Uterus (tissue), 4 donors: ENCODE measurements around the gene GRIN2D. TPM values are rescaled to one million over a fixed set of nuclear protein-coding genes. Genes with fewer than 3 reads are reported as not detected.
"Not testable (repeated sequence)": the region's sequence is repeated elsewhere in the genome, so short reads cannot be mapped to it uniquely, and the experiment has no call there.

Experiments
- DNase-seq, 2 donors: peaks; one replicate each; pipeline ENCODE4 v3.0.0-alpha.2; 2019 to 2020
- H3K27ac ChIP-seq, 2 donors: fragments of 200-600 bp; sonication (generic); 1 replicate in 1 of 2; 2 replicates in 1 of 2; pipeline ENCODE4 v1.5.1; 2016 to 2018
- H3K27me3 ChIP-seq, 2 donors: fragments of 200-600 bp; sonication (generic); one replicate each; pipeline ENCODE4 v1.5.1; 2018 to 2019; ENCODE audit warnings: control low read depth in 1 of 2
- H3K36me3 ChIP-seq, 2 donors: fragments of 200-600 bp; sonication (generic); one replicate each; pipeline ENCODE4 v1.5.1; 2019; ENCODE audit warnings: control low read depth in 1 of 2
- H3K4me1 ChIP-seq, 2 donors: fragments of 200-600 bp; sonication (generic); one replicate each; pipeline ENCODE4 v1.5.1; 2018 to 2019; ENCODE audit warnings: control low read depth in 1 of 2
- H3K4me3 ChIP-seq, 2 donors: fragments of 200-600 bp; sonication (generic); 1 replicate in 1 of 2; 2 replicates in 1 of 2; pipeline ENCODE4 v1.5.1; 2018 to 2019; ENCODE audit warnings: mild to moderate bottlenecking in 1 of 2
- H3K9me3 ChIP-seq, 2 donors: fragments of 200-600 bp; sonication (generic); one replicate each; pipeline ENCODE4 v1.5.1; 2019; ENCODE audit warnings: control low read depth in 1 of 2
- POLR2A ChIP-seq, 2 donors: fragments of 450-650 bp; IDR thresholded peaks; one replicate each; pipeline ENCODE4 v1.6.1; 2016; ENCODE audit warnings: antibody characterized with exemption in 2 of 2, mild to moderate bottlenecking in 1 of 2, moderate library complexity in 1 of 2
- intact Hi-C: fragments of 100-400 bp; cut with DNase I; formaldehyde crosslinking; loops from one replicate; pipeline ENCODE4 v1.15.1; 2023; ENCODE audit warnings: low total_unique reads
- total RNA-seq, 4 donors: library from RNA; depleted of rRNA in 3 of 4; stranded (reverse); fragments of >200 nt in 3 of 4; gene quantifications; one replicate each; pipeline versions ENCODE4 v1.1.0 to v1.2.4, GENCODE V29; 2014 to 2023
- TF ChIP-seq, protein P1 (sequence below), 4 experiments: fragments of 200-600 bp in 2 of 4; fragments of 450-650 bp in 2 of 4; sonication (generic) in 2 of 4; IDR thresholded peaks; one replicate each; pipeline ENCODE4 v1.5.1; 2016 to 2019; ENCODE audit warnings: antibody characterized with exemption in 4 of 4, mild to moderate bottlenecking in 2 of 4, moderate library complexity in 1 of 4
- donor health status: DM: yes; HTN: yes; CAD: no.

Gene GRIN2D
- total RNA-seq, 4 donors from 2014 or later: under 0.01 to 2.4 (median 0.21) TPM; not detected in 1

DNA sequence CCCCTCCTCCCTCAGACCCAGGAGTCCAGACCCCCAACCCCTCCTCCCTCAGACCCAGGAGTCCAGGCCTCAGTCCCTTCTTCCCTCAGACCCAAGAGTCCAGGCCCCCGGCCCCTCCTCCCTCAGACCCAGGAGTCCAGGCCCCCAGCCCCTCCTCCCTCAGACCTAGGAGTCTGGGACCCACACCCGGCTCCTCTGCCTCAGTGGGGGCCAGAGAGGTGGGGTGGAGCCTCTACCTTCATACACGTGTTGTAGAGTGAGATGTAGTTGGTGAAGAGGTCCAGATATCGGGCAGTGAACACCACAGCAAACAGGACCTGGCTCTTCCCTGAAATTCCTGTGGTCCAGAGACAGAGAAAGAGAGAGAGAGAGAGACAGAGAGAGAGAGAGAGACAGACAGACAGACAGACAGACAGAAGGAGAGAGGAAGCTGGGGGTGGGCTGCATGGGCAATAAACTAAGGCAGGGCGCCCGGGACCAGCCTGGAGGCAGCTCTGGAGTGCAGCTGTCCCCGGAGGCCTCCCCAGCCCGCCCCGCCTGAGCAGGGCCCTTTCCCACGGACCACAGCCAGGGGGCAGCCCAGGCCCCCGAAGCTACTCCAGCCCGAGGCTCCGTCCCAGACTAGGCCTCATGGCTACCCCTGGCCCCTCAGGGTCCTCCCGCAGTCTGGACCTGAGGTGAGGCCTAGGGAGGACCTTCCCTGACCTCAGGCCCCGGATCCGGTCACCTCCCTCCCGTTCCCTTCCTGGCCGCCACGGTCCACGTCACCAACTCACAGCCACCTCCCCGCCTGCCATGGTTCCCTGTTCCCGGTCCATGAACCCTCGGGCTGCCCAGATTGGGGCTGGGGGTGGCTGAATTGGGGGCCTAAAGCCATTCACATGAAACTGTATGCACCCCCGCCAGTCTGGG is 3.0 kb upstream of the GRIN2D start:
- DNase-seq: peak; percentile 42 to 61
- H3K36me3 ChIP-seq: no peaks in the 10 kb centered on the region
- intact Hi-C loops: loop anchor here (10.0 kb wide), 1 partner anchor 54 kb away; the partner anchor contains the start of gene GRWD1
- H3K27me3 ChIP-seq: peaks cover 8 to 21% of the 10 kb centered on the region in 2 donors
- peak overlapping the region; percentile 87 to 92 for H3K27ac ChIP-seq
- peak overlapping the region; percentile 84 to 91 for H3K4me3 ChIP-seq
- no peak for TF ChIP-seq POLR2A (IDR thresholded peaks at IDR 0.05)
- TF ChIP-seq, protein P1, sequence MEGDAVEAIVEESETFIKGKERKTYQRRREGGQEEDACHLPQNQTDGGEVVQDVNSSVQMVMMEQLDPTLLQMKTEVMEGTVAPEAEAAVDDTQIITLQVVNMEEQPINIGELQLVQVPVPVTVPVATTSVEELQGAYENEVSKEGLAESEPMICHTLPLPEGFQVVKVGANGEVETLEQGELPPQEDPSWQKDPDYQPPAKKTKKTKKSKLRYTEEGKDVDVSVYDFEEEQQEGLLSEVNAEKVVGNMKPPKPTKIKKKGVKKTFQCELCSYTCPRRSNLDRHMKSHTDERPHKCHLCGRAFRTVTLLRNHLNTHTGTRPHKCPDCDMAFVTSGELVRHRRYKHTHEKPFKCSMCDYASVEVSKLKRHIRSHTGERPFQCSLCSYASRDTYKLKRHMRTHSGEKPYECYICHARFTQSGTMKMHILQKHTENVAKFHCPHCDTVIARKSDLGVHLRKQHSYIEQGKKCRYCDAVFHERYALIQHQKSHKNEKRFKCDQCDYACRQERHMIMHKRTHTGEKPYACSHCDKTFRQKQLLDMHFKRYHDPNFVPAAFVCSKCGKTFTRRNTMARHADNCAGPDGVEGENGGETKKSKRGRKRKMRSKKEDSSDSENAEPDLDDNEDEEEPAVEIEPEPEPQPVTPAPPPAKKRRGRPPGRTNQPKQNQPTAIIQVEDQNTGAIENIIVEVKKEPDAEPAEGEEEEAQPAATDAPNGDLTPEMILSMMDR (IDR thresholded peaks at IDR 0.05): peak; percentile 62 to 77 (median 72)
- H3K9me3 ChIP-seq: no peaks in the 10 kb centered on the region
- peaks cover 0 to 16% of the 10 kb centered on the region in 2 donors for H3K4me1 ChIP-seq

DNA sequence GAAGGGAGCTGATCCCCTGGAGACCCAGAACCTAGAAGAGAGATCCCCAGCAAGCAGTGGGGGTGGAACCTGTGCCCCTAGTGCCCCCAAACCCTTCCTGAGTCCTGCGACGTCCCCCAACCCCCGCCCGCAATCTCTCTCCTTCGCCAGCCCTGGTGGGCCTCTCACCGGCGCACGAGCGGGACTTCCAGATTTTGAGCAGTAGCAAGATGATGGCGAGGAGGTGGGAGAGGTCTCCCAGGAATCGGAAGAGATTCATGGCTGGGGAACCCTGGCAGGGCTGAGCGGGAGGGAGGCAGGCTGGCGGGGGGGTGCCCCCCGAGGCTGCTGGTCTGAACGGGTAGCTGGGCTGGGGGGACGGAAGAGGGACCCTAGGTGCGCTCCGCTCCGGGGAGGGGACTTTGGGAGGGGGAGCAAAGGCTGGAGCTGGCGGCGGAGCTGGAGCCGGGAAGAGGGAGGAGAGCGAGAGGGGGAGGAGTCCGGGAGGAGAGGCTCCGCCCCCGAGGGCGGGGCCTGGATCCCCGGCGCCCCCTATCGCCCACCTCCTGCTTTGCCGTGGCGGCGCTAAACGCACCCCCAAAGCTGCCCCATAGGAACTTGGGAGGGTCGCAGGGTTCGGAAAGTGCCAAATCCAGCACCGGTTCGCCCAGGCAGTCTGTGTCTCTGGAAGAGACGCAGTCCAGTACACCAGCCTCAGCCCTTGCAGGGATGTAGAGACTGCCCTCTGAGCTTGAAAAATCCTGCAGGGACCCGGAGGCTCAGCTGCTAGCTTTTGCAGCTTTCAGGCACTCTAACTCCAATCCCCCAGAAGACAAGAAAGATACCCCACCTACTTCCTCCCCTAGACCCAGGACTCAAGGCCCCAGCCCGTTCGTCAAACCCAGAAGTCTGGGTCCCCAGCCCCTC is 2.1 kb upstream of the GRIN2D start, which contains the start of gene KDELR1:
Gene KDELR1, minus strand, starts transcription at position 452 of the 906 bp plus-strand sequence. Its CDS starts 193 bp downstream, at position 259.
- TF ChIP-seq, protein P1 (IDR thresholded peaks at IDR 0.05): peak; percentile 87 to 92 (median 88)
- peak; percentile 51 to 73 for TF ChIP-seq POLR2A (IDR thresholded peaks at IDR 0.05)
- peak; percentile 75 to 81 for DNase-seq

DNA sequence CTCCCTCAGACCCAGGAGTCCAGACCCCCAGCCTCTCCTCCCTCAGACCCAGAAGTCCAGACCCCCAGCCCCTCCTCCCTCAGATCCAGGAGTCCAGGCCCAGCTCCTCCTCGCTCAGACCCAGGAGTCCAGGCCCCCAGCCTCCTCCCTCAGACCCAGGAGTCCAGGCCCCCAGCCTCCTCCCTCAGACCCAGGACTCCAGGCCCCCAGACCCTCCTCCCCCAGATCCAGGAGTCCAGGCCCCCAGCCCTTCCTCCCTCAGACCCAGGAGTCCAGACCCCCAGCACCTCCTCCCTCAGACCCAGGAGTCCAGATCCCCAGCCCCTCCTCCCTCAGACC is 1.5 kb upstream of the GRIN2D start:
- peaks cover 20 to 36% of the 10 kb centered on the region in 2 donors for H3K27me3 ChIP-seq
- peaks cover 0 to 16% of the 10 kb centered on the region in 2 donors for H3K4me1 ChIP-seq
- intact Hi-C loops: loop anchor here (10.0 kb wide), 1 partner anchor 53 kb away; the partner anchor contains the start of gene GRWD1
- not testable (repeated sequence) for H3K27ac ChIP-seq, H3K36me3 ChIP-seq, DNase-seq, H3K9me3 ChIP-seq
- peak overlapping the region in 1 of 2 donors; percentile 91 for H3K4me3 ChIP-seq

More for the DNA sequence above, 2.1 kb upstream of the GRIN2D start, which contains the start of gene KDELR1:
- Histone ChIP-seq H3K4me1 (peaks cover 0 to 16% of the 10 kb centered on the region in 2 donors), H3K36me3 (no peaks in the 10 kb centered on the region), H3K9me3 (no peaks in the 10 kb centered on the region), H3K27ac (peak within 1 kb of the TSS; percentile 87 to 92), H3K27me3 (peaks cover 13 to 29% of the 10 kb centered on the region in 2 donors), H3K4me3 (peak within 1 kb of the TSS; percentile 84 to 91)
- intact Hi-C loops: loop anchor here (10.0 kb wide), 1 partner anchor 53 kb away; the partner anchor contains the start of gene GRWD1

DNA sequence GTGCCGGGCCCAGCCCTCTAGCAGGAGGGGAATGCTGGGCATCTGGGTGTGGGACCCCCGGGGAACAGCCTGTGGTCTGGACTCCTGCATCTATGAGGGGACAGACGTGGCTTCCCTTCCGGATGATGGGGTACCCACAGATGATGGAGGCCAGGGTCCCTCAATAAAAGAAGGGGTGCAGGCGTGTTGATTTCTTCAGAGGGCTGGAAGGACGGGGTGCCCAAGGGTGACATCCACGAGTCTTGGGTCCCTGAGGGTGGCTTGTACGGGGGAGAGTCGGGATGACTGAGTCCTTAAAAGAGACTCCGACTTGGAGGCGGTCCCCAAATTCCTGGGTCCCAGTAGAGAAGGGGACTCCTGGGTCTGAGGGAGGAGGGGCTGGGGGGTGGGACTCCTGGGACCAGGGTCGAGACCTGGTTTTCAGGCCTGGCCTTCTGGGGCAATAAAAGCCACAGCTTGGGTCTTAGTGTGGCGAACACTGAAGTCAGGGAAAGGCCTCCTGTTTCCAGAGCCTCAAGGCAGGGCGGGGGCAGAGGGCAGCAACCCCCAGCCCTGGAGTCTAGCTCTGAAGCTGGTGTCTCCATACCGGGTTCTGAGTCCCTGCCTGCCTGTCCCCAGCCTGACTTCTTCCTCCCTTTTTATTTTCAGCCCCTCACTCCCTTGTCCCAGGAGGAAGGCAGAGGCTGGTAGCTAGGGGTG is 459 bp upstream of the GRIN2D start:
- H3K4me1 ChIP-seq: peaks cover 0 to 16% of the 10 kb centered on the region in 2 donors
- no peak for TF ChIP-seq POLR2A (IDR thresholded peaks at IDR 0.05)
- intact Hi-C loops: loop anchor here (10.0 kb wide), 1 partner anchor 52 kb away; the partner anchor contains the start of gene GRWD1
- H3K27ac ChIP-seq: no peak overlapping the region
- DNase-seq: no peak
- peaks cover 25 to 44% of the 10 kb centered on the region in 2 donors for H3K27me3 ChIP-seq
- no peaks in the 10 kb centered on the region for H3K9me3 ChIP-seq
- no peaks in the 10 kb centered on the region for H3K36me3 ChIP-seq
- no peak overlapping the region for H3K4me3 ChIP-seq

DNA sequence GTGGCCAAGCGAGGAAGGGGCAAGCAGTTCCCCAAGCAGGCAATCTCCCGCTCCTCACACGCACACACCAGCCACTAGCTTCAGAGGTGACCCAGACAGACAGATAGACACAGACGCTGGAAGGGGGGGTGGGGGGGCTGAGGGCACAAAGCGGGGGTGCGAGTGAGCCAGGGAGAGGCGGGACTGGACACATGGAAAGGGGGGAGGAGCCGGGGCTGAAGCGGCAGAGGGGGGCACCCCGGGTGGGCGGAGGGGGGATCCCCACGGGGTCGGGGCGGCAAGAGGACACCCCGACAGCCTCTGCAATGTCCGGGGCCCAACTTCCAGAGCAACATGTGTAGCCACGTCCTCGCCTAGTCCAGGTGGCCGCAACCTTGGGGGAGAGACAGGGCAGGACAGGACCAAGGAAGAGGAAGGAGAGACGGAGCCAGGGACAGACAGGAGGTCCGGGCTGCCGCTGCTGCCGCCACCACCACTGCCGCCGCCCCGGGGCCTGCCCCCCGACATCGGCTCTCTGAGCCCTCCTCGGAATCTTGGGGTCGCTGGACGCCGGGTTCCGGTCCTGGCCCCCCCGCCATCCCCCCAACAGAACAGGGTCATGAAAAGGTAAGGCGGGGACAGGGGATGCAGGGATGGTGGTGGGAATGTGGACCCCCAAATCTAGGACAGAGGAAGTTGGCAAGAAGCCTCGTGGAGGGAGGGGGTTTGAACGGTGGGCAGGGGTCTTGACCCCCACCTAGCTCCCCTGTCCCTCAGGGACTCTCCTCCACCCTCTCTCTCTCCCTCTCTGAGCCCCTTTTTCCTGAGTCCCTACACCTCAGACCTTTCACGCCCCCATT is 1.1 kb downstream of the GRIN2D start:
- H3K27ac ChIP-seq: no peak overlapping the region
- DNase-seq: no peak
- H3K36me3 ChIP-seq: no peaks in the 10 kb centered on the region
- no peaks in the 10 kb centered on the region for H3K9me3 ChIP-seq
- TF ChIP-seq POLR2A (IDR thresholded peaks at IDR 0.05): no peak
- TF ChIP-seq, protein P1 (IDR thresholded peaks at IDR 0.05): no peak
- peaks cover 25 to 44% of the 10 kb centered on the region in 2 donors for H3K27me3 ChIP-seq
- intact Hi-C loops: loop anchor here (10.0 kb wide), 1 partner anchor 50 kb away; the partner anchor contains the start of gene GRWD1
- H3K4me3 ChIP-seq: no peak overlapping the region
- H3K4me1 ChIP-seq: peaks cover 0 to 13% of the 10 kb centered on the region in 2 donors
